Trophoblast cell (in vitro differentiated cells and primary cell): ENCODE measurements around the gene CD81.

Source experiments
- DNase-seq, 2 donors: peaks; one replicate each; pipeline ENCODE4 v3.0.0-alpha.2; 2016
- H2AFZ ChIP-seq: 2 replicates; pipeline ENCODE4 v1.6.1; 2013; ENCODE audit warnings: low read length, moderate library complexity, mild to moderate bottlenecking; ENCODE audit not compliant: insufficient read depth, poor library complexity
- H2AK5ac ChIP-seq: 2 replicates; pipeline ENCODE4 v1.6.1; 2013; ENCODE audit warnings: mild to moderate bottlenecking, low read length
- H2BK120ac ChIP-seq: 2 replicates; pipeline ENCODE4 v1.6.1; 2013; ENCODE audit warnings: low read length, mild to moderate bottlenecking, moderate library complexity; ENCODE audit not compliant: insufficient read depth, poor library complexity
- H2BK12ac ChIP-seq: 2 replicates; pipeline ENCODE4 v1.6.1; 2013; ENCODE audit warnings: mild to moderate bottlenecking, low read length, moderate library complexity
- H2BK5ac ChIP-seq: 2 replicates; pipeline ENCODE4 v1.6.1; 2013; ENCODE audit warnings: low read length, low read depth, moderate library complexity, mild to moderate bottlenecking; ENCODE audit not compliant: poor library complexity
- H3K14ac ChIP-seq: 2 replicates; pipeline ENCODE4 v1.6.1; 2013; ENCODE audit warnings: mild to moderate bottlenecking, low read length
- H3K18ac ChIP-seq: 2 replicates; pipeline ENCODE4 v1.6.1; 2013; ENCODE audit warnings: mild to moderate bottlenecking, low read length
- H3K23ac ChIP-seq: 2 replicates; pipeline ENCODE4 v1.6.1; 2013; ENCODE audit warnings: low read length
- H3K27ac ChIP-seq: 2 replicates; pipeline ENCODE4 v1.5.1; 2013; ENCODE audit warnings: low read depth, mild to moderate bottlenecking, inconsistent platforms, low read length, moderate library complexity
- H3K27me3 ChIP-seq: 2 replicates; pipeline ENCODE4 v1.6.1; 2013; ENCODE audit warnings: inconsistent platforms, mild to moderate bottlenecking, low read length, moderate library complexity; ENCODE audit not compliant: insufficient read depth
- H3K36me3 ChIP-seq, 2 experiments: 1 replicate in 1 of 2; 2 replicates in 1 of 2; pipeline ENCODE4 v1.6.1; 2013; ENCODE audit warnings: low read length in 2 of 2, mild to moderate bottlenecking in 2 of 2, moderate library complexity in 1 of 2; ENCODE audit not compliant: insufficient read depth in 2 of 2, control insufficient read depth in 1 of 2
- H3K4ac ChIP-seq: 2 replicates; pipeline ENCODE4 v1.6.1; 2013; ENCODE audit warnings: low read depth, mild to moderate bottlenecking, low read length, moderate library complexity
- H3K4me1 ChIP-seq, 2 experiments: 1 replicate in 1 of 2; 2 replicates in 1 of 2; pipeline ENCODE4 v1.6.1; 2013; ENCODE audit warnings: low read length in 2 of 2, mild to moderate bottlenecking in 2 of 2, moderate library complexity in 1 of 2; ENCODE audit not compliant: insufficient read depth in 2 of 2, control insufficient read depth in 1 of 2
- H3K4me2 ChIP-seq: 2 replicates; pipeline ENCODE4 v1.6.1; 2013; ENCODE audit warnings: inconsistent platforms, mild to moderate bottlenecking, low read length, moderate library complexity
- H3K4me3 ChIP-seq: 2 replicates; pipeline ENCODE4 v1.5.1; 2013; ENCODE audit warnings: mild to moderate bottlenecking, low read depth, low read length, inconsistent platforms
- H3K79me1 ChIP-seq: one replicate; pipeline ENCODE4 v1.6.1; 2013; ENCODE audit warnings: low read length
- H3K79me2 ChIP-seq: 2 replicates; pipeline ENCODE4 v1.6.1; 2013; ENCODE audit warnings: low read length, mild to moderate bottlenecking; ENCODE audit not compliant: control insufficient read depth, insufficient read depth, poor library complexity
- H3K9ac ChIP-seq: 2 replicates; pipeline ENCODE4 v1.6.1; 2013; ENCODE audit warnings: mild to moderate bottlenecking, low read length
- H3K9me3 ChIP-seq: 2 replicates; pipeline ENCODE4 v1.6.1; 2013; ENCODE audit warnings: low read depth, mild to moderate bottlenecking, control low read depth, inconsistent platforms, low read length; ENCODE audit not compliant: insufficient read depth
- H4K12ac ChIP-seq: 2 replicates; pipeline ENCODE4 v1.6.1; 2013; ENCODE audit warnings: low read depth, mild to moderate bottlenecking, low read length, moderate library complexity
- H4K8ac ChIP-seq: 2 replicates; pipeline ENCODE4 v1.6.1; 2013; ENCODE audit warnings: low read depth, mild to moderate bottlenecking, low read length, moderate library complexity
- H4K91ac ChIP-seq: one replicate; pipeline ENCODE4 v1.6.1; 2013; ENCODE audit warnings: low read depth, mild to moderate bottlenecking, low read length, moderate library complexity
- WGBS: extraction: QIAGEN DNeasy Blood & Tissue Kit; methylation state at CpG from one replicate; pipeline ENCODE4 v1.1.7; 2013; ENCODE audit warnings: missing lambda C conversion rate; ENCODE audit not compliant: insufficient read length, insufficient coverage; ENCODE audit errors: extremely low coverage; 5-methylcytosine and 5-hydroxymethylcytosine counted together

CD81 gene

GRCh38 chr11:2382129-2382517, 5.0 kb downstream of the CD81 start:
- H3K9ac ChIP-seq: no peak overlapping the region
- H3K27ac ChIP-seq: no peak overlapping the region
- no CpG with 5 or more reads among the region's 11 CpGs for WGBS

DNA sequence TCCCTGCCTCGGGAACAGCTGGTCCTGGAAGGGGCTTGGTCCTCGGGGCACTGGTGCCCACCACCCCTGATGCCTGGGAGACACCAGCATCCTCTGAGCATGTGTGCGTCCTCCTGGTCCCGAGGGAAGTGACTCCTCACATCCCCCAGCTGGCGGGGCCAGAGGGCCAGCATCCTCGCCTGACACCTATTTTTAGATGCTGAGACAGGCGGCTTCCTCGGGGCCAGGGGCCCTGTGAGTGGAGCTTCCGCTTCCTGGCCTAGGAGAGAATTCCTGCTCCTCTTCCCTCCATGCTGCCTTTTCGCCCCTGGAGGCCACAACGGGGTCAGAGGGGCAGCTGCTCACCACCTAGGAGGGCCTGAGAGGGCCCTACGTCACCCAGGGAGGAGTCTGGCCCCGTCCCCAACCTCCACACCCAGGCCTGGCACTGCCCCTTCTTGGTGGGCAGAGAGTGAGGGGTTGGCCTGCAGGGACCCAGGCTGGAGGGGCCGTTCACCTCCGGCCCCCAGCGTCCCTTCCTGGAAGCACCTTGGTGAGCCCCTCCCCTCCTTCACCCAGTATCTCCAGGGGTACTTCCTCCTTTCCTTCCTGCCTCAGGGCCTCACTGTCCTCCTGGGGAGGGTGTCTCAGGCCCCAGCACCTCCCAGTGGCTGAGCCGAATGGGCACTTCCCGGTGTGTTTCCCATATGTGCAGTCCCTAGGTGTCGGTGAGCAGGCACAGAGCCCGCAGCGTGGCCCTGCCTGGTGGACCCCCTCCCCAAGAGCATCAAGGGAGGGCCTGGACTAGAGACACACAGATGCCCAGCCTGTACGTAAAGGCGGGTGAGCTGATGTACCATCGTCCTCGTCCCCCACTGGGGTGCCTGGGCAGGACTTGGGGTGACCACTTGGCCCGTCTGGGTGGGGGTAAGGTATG, 6.1 kb downstream of the CD81 start:
- Histone ChIP-seq H4K8ac (no peak overlapping the region), H4K12ac (no peak overlapping the region), H4K91ac (no peak overlapping the region), H2BK12ac (no peak overlapping the region), H3K14ac (no peak overlapping the region), H2AFZ (no peak overlapping the region), H3K4me1 (peaks cover 2 to 21% of the 10 kb centered on the region in 2 experiments), H3K18ac (no peak overlapping the region), H3K79me2 (peaks cover 7% of the 10 kb centered on the region), H3K9me3 (peaks cover 8% of the 10 kb centered on the region), H3K4ac (peak overlapping the region; percentile 47), H3K27ac (no peak overlapping the region), H2AK5ac (no peak overlapping the region), H3K4me3 (no peak overlapping the region), H2BK120ac (no peak overlapping the region), H3K23ac (no peak overlapping the region), H2BK5ac (no peak overlapping the region), H3K36me3 (peaks cover 11 to 21% of the 10 kb centered on the region in 2 experiments), H3K9ac (no peak overlapping the region), H3K79me1 (peaks cover 1% of the 10 kb centered on the region), H3K4me2 (no peak overlapping the region), H3K27me3 (no peaks in the 10 kb centered on the region)
- WGBS: no CpG with 5 or more reads among the region's 26 CpGs
- peak in 1 of 2 donors; percentile 11 for DNase-seq

More at GRCh38 chr11:2382129-2382517, 5.0 kb downstream of the CD81 start:
- Histone ChIP-seq H2BK120ac (no peak overlapping the region), H3K4me1 (peaks cover 2 to 22% of the 10 kb centered on the region in 2 experiments), H2AFZ (peak overlapping the region; percentile 15), H2BK12ac (no peak overlapping the region), H3K79me1 (peaks cover 7% of the 10 kb centered on the region), H3K27me3 (no peaks in the 10 kb centered on the region), H3K14ac (no peak overlapping the region), H4K8ac (no peak overlapping the region), H2AK5ac (no peak overlapping the region), H3K23ac (no peak overlapping the region), H4K12ac (no peak overlapping the region), H3K79me2 (peaks cover 15% of the 10 kb centered on the region), H3K4me2 (no peak overlapping the region), H3K18ac (no peak overlapping the region), H3K4me3 (no peak overlapping the region), H3K9me3 (peaks cover 8% of the 10 kb centered on the region), H4K91ac (no peak overlapping the region), H3K36me3 (peaks cover 11 to 21% of the 10 kb centered on the region in 2 experiments), H3K4ac (peak overlapping the region; percentile 47), H2BK5ac (no peak overlapping the region)
- DNase-seq: no peak

GRCh38 chr11:2383852-2384804, 7.0 kb downstream of the CD81 start:
- no peak overlapping the region for H2BK12ac ChIP-seq
- H3K18ac ChIP-seq: no peak overlapping the region
- no peaks in the 10 kb centered on the region for H3K27me3 ChIP-seq
- no peak overlapping the region for H3K9ac ChIP-seq
- H3K14ac ChIP-seq: no peak overlapping the region
- H2AK5ac ChIP-seq: no peak overlapping the region
- no peak overlapping the region for H3K27ac ChIP-seq
- H2AFZ ChIP-seq: no peak overlapping the region
- H3K4me1 ChIP-seq: peaks cover 0 to 13% of the 10 kb centered on the region in 2 experiments
- H4K8ac ChIP-seq: no peak overlapping the region
- WGBS: no CpG with 5 or more reads among the region's 33 CpGs
- no peak overlapping the region for H2BK5ac ChIP-seq
- H4K12ac ChIP-seq: no peak overlapping the region
- no peak overlapping the region for H3K23ac ChIP-seq
- H3K36me3 ChIP-seq: peaks cover 15 to 21% of the 10 kb centered on the region in 2 experiments
- no peak for DNase-seq
- H3K4me2 ChIP-seq: no peak overlapping the region
- no peaks in the 10 kb centered on the region for H3K79me1 ChIP-seq
- peaks cover 8% of the 10 kb centered on the region for H3K9me3 ChIP-seq
- no peak overlapping the region for H2BK120ac ChIP-seq
- H3K79me2 ChIP-seq: peaks cover 4% of the 10 kb centered on the region
- H3K4ac ChIP-seq: no peak overlapping the region
- no peak overlapping the region for H4K91ac ChIP-seq
- no peak overlapping the region for H3K4me3 ChIP-seq
